GM12865 (cell line): ENCODE measurements around the gene MMS19.

Source experiments
- DNase-seq: peaks from one replicate; pipeline ENCODE4 v3.0.0; 2010; ENCODE audit warnings: low read depth
- H3K4me3 ChIP-seq: 2 replicates; pipeline ENCODE4 v1.5.1; 2011; ENCODE audit warnings: mild to moderate bottlenecking, low read depth, low read length, control low read depth
- TF ChIP-seq, protein P1 (sequence below): IDR thresholded peaks from 2 replicates; pipeline ENCODE4 v1.5.1; 2011; ENCODE audit warnings: low read length, control low read depth, low read depth, inconsistent platforms; ENCODE audit not compliant: insufficient read depth; ENCODE audit errors: missing control alignments

Gene MMS19

DNA sequence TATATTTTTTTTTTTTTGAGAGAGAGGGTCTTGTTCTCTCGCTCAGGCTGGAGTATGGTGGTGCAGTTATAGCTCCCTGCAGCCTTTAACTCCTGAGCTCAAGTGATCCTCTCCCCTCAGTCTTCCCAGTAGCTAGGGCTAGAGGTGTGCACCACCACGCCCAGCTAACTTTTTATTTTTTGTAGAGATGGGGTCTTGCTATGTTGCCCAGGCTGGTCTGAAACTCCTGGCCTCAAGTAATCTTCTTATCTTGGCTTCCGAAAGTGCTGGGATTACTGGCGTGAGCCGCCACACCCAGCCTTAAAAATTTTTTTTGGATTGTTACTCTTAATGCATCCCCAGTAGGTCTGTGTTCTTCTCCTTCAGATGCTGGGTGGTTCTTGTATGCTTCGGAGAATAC is 4.7 kb upstream of the MMS19 start:
- TF ChIP-seq, protein P1, sequence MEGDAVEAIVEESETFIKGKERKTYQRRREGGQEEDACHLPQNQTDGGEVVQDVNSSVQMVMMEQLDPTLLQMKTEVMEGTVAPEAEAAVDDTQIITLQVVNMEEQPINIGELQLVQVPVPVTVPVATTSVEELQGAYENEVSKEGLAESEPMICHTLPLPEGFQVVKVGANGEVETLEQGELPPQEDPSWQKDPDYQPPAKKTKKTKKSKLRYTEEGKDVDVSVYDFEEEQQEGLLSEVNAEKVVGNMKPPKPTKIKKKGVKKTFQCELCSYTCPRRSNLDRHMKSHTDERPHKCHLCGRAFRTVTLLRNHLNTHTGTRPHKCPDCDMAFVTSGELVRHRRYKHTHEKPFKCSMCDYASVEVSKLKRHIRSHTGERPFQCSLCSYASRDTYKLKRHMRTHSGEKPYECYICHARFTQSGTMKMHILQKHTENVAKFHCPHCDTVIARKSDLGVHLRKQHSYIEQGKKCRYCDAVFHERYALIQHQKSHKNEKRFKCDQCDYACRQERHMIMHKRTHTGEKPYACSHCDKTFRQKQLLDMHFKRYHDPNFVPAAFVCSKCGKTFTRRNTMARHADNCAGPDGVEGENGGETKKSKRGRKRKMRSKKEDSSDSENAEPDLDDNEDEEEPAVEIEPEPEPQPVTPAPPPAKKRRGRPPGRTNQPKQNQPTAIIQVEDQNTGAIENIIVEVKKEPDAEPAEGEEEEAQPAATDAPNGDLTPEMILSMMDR: no peak
- no peak for DNase-seq
- H3K4me3 ChIP-seq: no peak overlapping the region

DNA sequence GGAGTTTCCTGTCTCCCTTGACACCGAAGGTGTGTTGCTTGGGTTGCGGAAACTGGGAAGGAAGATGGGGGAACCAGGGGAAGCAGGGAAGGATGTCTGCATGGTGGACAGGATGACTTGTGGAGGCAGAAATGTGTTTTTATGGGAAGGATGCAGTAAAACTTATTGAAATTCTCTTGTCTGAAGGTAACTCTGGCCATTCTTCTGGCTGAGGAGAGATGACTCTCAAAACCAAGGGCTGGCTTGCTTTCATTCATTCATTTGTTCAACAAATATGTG is 2.0 kb upstream of the MMS19 start:
- TF ChIP-seq, protein P1: no peak
- no peak overlapping the region for H3K4me3 ChIP-seq
- DNase-seq: no peak

DNA sequence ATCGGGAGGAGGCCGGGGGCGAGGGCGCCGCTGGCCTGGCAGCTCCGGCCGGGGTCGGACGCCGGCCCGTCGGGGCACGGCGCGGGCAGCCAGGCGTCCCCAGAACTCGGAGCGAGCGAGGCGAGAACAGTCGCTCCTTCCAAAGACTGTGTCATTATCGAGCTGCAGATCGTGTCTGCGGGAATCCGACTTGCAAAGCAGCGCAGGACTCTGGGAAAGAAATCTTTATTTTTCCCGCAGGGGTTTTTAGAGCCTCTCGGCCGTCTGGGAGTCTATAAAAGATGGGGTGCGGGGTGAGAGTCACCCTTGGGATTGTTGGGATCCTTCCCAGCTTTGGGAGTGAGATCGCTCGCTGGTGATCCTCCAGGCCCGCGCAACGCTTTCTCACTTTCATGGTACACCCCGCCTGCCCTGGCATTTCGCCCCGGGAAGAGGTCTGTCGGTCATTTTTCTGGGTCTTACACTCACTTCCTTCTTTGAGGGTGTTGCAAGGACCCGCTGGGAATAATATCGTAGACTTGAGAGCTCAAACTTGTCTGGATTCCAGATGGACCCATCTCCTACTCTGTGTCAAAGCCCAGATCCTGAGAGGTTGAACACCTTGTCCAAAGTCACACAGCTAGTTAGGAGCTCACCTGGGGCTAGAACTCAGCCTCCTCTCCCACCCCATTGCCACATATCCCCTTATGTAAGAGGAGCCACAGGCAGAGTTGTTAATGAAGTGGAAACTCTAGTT is 1.5 kb upstream of the MMS19 start:
- DNase-seq: no peak
- peak overlapping the region; percentile 94 for H3K4me3 ChIP-seq
- TF ChIP-seq, protein P1: no peak

DNA sequence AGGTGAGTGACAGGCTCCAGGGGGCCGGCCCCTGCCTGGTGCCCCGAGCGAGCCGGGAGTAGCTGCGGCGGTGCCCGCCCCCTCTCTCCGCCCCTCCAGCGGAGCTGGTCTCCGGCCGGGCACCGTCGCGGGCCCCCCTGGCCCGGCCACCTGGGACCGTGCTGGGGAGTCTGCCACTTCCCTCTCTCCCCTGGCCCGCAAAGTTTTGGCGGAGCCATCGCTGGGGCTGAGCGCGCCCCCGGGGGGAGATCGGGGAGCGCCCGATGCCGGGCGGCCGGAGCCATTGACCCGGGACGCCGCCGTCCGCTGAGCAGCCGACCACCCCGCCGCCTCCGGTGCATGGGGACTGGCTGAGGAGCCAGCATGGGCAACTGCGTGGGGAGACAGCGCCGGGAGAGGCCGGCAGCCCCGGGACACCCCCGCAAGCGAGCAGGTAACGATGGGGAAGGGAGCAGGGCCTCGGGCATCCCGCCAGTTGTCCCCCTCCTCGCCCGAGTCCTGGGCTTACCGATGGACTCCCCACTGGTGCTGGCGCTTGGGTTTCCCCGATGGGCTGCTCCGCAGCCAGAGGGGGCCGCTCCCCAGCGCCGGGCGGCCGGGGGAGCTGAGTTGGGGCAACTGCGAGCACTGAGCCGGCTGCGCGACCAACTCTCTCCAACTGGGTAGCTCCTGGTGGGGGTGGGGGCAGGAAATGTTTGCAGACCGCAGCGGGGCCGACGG is 779 bp upstream of the MMS19 start, which contains the start of gene UBTD1:
Gene UBTD1 (plus strand): TSS at position 84 of the 720 bp plus-strand sequence. CDS start 280 bp downstream, at position 364.
- TF ChIP-seq, protein P1: no peak
- peak within 1 kb of the TSS; percentile 94 for H3K4me3 ChIP-seq
- peak; percentile 18 for DNase-seq

DNA sequence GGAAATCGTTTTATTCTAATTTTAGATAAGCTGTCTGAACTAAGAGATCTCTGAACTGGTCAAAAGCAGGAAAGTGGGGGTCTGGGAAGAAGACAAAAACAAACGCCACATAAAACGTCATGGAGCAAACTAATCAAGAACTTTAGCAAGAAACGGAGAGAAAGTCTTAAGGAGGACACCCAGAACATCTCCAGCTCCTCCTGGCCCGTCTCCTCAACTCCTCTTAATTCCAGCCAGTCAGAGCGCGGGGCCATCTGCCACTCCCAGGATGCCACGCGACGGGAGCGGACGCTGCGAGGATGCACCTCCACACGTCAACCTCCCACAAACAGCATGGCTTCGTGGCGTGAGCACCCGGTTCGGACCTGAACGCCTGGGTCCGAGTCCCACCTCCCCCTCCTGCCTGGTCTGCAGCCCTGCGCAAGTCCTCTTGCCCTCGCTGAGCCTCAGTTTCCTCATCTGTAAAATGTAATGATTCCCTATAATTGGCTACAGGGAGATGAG is 598 bp downstream of the MMS19 start:
- peak; percentile 93 for DNase-seq
- peak overlapping the region; percentile 94 for H3K4me3 ChIP-seq
- TF ChIP-seq, protein P1: no peak

DNA sequence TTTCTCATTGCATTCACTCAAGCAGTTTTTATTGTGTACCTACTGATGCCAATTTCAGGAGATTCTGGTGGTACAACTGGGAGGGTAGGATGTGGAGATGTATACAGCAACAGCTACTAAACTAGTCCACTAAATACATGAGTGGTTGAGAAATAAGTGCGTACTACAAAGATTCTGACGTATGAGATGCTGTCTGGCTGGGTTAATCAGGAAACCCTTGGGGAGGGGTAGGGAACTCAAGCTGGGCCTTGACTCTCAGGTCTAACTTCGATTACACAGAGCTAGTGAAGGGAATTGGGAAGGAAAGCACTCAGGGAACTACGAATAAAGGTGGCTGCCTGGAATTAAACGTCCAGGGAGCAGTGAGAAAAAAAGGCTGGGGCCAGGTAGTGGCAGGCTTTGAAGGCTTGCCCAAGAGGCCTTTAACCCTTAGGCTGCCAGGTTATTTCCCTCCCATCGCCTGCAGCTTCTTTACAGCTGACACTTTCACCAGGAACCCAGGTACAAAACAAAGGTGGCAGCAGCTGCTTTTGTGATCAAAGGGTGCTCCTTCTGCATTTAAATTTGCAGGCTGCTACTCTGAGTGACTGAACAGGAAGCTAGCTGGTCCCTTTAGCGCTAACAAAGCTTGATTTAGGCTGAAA is 3.2 kb downstream of the MMS19 start:
- H3K4me3 ChIP-seq: no peak overlapping the region
- TF ChIP-seq, protein P1: no peak
- no peak for DNase-seq
